Measurements from ENCODE around the gene NANP.
"Not testable (repeated sequence)": the region's sequence is repeated elsewhere in the genome, so short reads cannot be mapped to it uniquely, and the experiment has no call there.

NANP gene

GRCh38 chr20:25606094-25606695 lies 17.6 kb downstream of the NANP start:
- no peak for TF ChIP-seq CTCF (IDR thresholded peaks at IDR 0.05; ENCODE audit: low read depth, low read length, missing control alignments)
- no peak for DNase-seq (ENCODE audit: extremely low read depth, low read depth)
- H3K4me3 ChIP-seq (replicated peaks; ENCODE audit: low read depth, low read length): no peak overlapping the region

- no peak for TF ChIP-seq CTCF (IDR thresholded peaks at IDR 0.05; ENCODE audit: low read depth, low read length, missing control alignments)
- no peak overlapping the region for H3K4me3 ChIP-seq (replicated peaks; ENCODE audit: low read depth, low read length)
- no peak for DNase-seq (ENCODE audit: extremely low read depth, low read depth)
Measured at GRCh38 chr20:25605148-25605547, 18.7 kb downstream of the NANP start.

GRCh38 chr20:25604611-25605010 lies 19.2 kb downstream of the NANP start:
- no peak overlapping the region for H3K4me3 ChIP-seq (replicated peaks; ENCODE audit: low read depth, low read length)
- TF ChIP-seq CTCF (IDR thresholded peaks at IDR 0.05; ENCODE audit: low read depth, low read length, missing control alignments): no peak
- no peak for DNase-seq (ENCODE audit: extremely low read depth, low read depth)

- not testable (repeated sequence) for DNase-seq (ENCODE audit: extremely low read depth, low read depth); H3K4me3 ChIP-seq (replicated peaks; ENCODE audit: low read depth, low read length)
Measured at GRCh38 chr20:25602914-25603309, 20.9 kb downstream of the NANP start.

- H3K4me3 ChIP-seq (replicated peaks; ENCODE audit: low read depth, low read length); DNase-seq (ENCODE audit: extremely low read depth, low read depth): not testable (repeated sequence)
Measured at GRCh38 chr20:25602191-25602913, 21.5 kb downstream of the NANP start.

- no peak for DNase-seq (ENCODE audit: extremely low read depth, low read depth)
- TF ChIP-seq CTCF (IDR thresholded peaks at IDR 0.05; ENCODE audit: low read depth, low read length, missing control alignments): no peak
- no peak overlapping the region for H3K4me3 ChIP-seq (replicated peaks; ENCODE audit: low read depth, low read length)
Measured at GRCh38 chr20:25601659-25602058, 22.2 kb downstream of the NANP start.

- no peak for TF ChIP-seq CTCF (IDR thresholded peaks at IDR 0.05; ENCODE audit: low read depth, low read length, missing control alignments)
- no peak overlapping the region for H3K4me3 ChIP-seq (replicated peaks; ENCODE audit: low read depth, low read length)
- no peak for DNase-seq (ENCODE audit: extremely low read depth, low read depth)
Measured at GRCh38 chr20:25600632-25601031, 23.2 kb downstream of the NANP start.

Measured in HFF-Myc (cell line).